Endometrial microvascular endothelial cells (primary cell): ENCODE data around the gene AKT2. TPM values are rescaled to one million over a fixed set of nuclear protein-coding genes. Genes with fewer than 3 reads are reported as not detected.

Experiments used
- in situ Hi-C: cut with HindIII; loops from 2 replicates; pipeline ENCODE4 v1.10.0; 2017; ENCODE audit warnings: low sequenced_read_pairs, low pct_unique_long_range_greater_than_20kb; ENCODE audit errors: inconsistent ontology term
- total RNA-seq: library from RNA; depleted of rRNA; stranded (reverse); fragments of >200 nt; gene quantifications from one replicate; pipeline ENCODE4 v1.2.3, GENCODE V29; 2015; ENCODE audit errors: inconsistent ontology term

The AKT2 gene
- total RNA-seq, 1 donor from 2014 or later = 26.2 TPM

- in situ Hi-C loops = no loop called here
Measured at GRCh38 chr19:40262422-40262821, 22.7 kb downstream of the AKT2 start.

- in situ Hi-C loops = no loop called here
Measured at GRCh38 chr19:40261631-40262030, 23.5 kb downstream of the AKT2 start.

- in situ Hi-C loops = no loop called here
Measured at GRCh38 chr19:40257096-40257517, 28.0 kb downstream of the AKT2 start.

GRCh38 chr19:40256512-40256911 is 28.6 kb downstream of the AKT2 start:
- in situ Hi-C loops = no loop called here

- in situ Hi-C loops = no loop called here
Measured at GRCh38 chr19:40255619-40256166, 29.5 kb downstream of the AKT2 start.

- in situ Hi-C loops = no loop called here
Measured at GRCh38 chr19:40254714-40255418, 30.3 kb downstream of the AKT2 start.

- in situ Hi-C loops = no loop called here
Measured at GRCh38 chr19:40253611-40254092, 31.5 kb downstream of the AKT2 start.

- in situ Hi-C loops = no loop called here
Measured at GRCh38 chr19:40252395-40252794, 32.8 kb downstream of the AKT2 start.

GRCh38 chr19:40251991-40252390 is 33.2 kb downstream of the AKT2 start:
- in situ Hi-C loops = no loop called here

GRCh38 chr19:40251244-40251643 is 33.9 kb downstream of the AKT2 start:
- in situ Hi-C loops = no loop called here

- in situ Hi-C loops = no loop called here
Measured at GRCh38 chr19:40249781-40250180, 35.4 kb downstream of the AKT2 start.

- in situ Hi-C loops = no loop called here
Measured at GRCh38 chr19:40249201-40249600, 35.9 kb downstream of the AKT2 start.

GRCh38 chr19:40247735-40248262 is 37.3 kb downstream of the AKT2 start:
- in situ Hi-C loops = no loop called here

- in situ Hi-C loops = no loop called here
Measured at GRCh38 chr19:40247178-40247577, 38.0 kb downstream of the AKT2 start.

GRCh38 chr19:40246292-40247073 is 38.7 kb downstream of the AKT2 start:
- in situ Hi-C loops = no loop called here

- in situ Hi-C loops = no loop called here
Measured at GRCh38 chr19:40245506-40246128, 39.5 kb downstream of the AKT2 start.

GRCh38 chr19:40244579-40245317 is 40.4 kb downstream of the AKT2 start:
- in situ Hi-C loops = no loop called here

- in situ Hi-C loops = no loop called here
Measured at GRCh38 chr19:40243181-40243580, 42.0 kb downstream of the AKT2 start.

GRCh38 chr19:40242480-40242879 is 42.7 kb downstream of the AKT2 start:
- in situ Hi-C loops = no loop called here
